ENCODE results near the gene FHIT.
"Not testable (repeated sequence)": the region's sequence is repeated elsewhere in the genome, so short reads cannot be mapped to it uniquely, and the experiment has no call there.

The FHIT gene

GRCh38 chr3:60574046-60574769 is 677.0 kb downstream of the FHIT start:
- no peak for DNase-seq (ENCODE audit: low read depth, low spot score)

DNA sequence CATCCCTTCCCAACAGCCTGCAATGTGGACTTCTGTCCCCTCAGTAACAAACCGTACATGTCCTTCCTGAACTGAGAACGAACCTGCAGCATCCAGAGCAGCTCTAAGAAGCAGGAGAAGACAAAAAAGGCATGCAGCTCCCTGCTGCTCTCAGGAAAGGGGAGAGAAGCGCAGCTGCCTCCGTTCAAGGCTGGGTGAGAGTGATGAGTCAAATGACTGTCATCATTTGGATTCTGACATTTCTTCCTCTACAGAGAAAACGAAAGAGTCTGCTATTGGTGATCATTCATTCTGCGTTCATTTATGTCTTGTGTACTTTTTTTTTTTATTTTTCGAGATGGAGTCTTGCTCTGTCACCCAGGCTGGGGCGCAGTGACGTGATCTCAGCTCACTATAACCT is 677.8 kb downstream of the FHIT start:
- no peak for DNase-seq (ENCODE audit: low read depth, low spot score)

GRCh38 chr3:60571511-60571910 is 679.7 kb downstream of the FHIT start:
- no peak for DNase-seq (ENCODE audit: low read depth, low spot score)

GRCh38 chr3:60557122-60557521 is 694.1 kb downstream of the FHIT start:
- DNase-seq (ENCODE audit: low read depth, low spot score): no peak

- peak; percentile 86 for DNase-seq (ENCODE audit: low read depth, low spot score)
These were observed 695.4 kb downstream of the FHIT start for GRCh38 chr3:60555686-60556354.

GRCh38 chr3:60553144-60553543 is 698.1 kb downstream of the FHIT start:
- no peak for DNase-seq (ENCODE audit: low read depth, low spot score)

DNA sequence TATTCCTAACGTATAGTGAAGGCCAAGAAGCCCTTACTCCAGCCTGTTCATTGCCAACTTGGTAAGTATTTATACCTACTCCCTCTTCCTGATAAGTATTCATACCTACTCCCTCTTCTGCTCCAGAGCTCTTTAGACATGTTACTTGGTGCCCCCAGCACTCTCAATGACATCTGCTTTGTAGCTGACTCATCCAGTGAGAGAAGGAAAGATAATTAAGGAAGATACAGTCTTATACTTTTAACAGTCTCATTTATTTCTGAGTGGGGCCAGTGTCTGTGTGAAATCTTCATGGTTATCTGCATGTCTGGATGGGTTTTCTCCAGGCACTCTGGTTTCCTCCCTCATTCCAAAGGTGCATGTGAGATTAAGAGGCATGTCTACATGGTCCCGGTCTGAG is 698.7 kb downstream of the FHIT start:
- no peak for DNase-seq (ENCODE audit: low read depth, low spot score)

- DNase-seq (ENCODE audit: low read depth, low spot score): no peak
These were observed 699.6 kb downstream of the FHIT start for GRCh38 chr3:60551455-60552209.

DNA sequence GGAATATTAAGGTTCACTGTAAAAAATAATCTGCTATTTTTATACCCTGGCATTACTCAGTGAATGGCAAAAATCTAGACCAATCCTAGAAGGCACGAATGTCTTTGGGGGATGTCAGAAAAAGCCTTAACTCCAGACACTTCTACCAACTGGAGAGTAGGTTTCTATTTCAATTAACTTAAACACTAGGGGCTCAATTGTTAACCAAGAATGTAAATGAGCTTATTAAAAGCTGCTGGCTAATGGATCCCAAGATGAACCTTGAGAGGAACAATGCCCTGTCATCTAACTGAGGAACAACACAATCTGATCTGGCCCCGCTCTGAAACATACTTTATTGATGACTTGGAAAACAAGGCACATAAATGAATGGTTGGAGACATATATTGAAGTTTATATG is 701.4 kb downstream of the FHIT start:
- no peak for DNase-seq (ENCODE audit: low read depth, low spot score)

GRCh38 chr3:60542995-60543394 is 708.3 kb downstream of the FHIT start:
- no peak for DNase-seq (ENCODE audit: low read depth, low spot score)

- not testable (repeated sequence) for DNase-seq (ENCODE audit: low read depth, low spot score)
These were observed 711.9 kb downstream of the FHIT start for GRCh38 chr3:60539394-60539793.

GRCh38 chr3:60536420-60536819 is 714.8 kb downstream of the FHIT start:
- DNase-seq (ENCODE audit: low read depth, low spot score): no peak

DNA sequence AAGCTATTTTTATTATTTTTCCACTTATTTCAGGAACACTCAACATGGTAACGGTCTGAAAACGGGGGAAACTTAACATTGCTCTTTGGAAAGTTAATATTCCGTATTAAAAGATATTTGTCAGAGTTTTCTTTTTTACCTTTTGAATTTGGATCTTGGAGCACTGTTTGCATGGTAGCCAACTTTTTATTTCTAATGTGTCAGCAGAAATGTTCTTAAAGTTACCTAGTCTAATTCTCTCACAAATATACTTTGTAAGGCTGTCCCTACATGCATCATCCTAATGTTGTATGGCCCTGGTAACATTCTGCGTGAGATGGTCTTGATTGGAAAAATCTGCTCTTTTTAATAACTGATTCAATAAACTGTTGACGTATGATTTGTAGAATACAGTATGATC is 719.5 kb downstream of the FHIT start:
- DNase-seq (ENCODE audit: low read depth, low spot score): no peak

DNA sequence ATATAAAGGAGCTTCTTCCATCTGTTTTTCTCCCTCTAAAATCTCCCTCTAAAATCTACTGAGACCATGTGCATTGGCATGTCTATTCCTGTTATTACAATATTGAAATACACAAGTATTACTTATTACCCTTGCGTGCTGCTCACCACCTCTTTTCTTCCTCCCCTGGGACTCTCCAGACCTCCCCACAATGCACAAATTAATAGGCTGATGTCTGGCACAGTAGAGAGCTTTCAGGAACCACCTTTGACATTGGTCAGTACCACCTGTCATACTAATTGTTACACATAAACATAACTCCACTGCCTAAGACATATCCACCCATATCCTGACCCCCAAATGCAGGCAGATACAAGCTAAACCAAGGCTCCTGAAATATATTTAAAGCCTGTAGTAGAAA is 722.6 kb downstream of the FHIT start:
- DNase-seq (ENCODE audit: low read depth, low spot score): no peak

- DNase-seq (ENCODE audit: low read depth, low spot score): no peak
These were observed 727.7 kb downstream of the FHIT start for GRCh38 chr3:60523536-60523935.

DNA sequence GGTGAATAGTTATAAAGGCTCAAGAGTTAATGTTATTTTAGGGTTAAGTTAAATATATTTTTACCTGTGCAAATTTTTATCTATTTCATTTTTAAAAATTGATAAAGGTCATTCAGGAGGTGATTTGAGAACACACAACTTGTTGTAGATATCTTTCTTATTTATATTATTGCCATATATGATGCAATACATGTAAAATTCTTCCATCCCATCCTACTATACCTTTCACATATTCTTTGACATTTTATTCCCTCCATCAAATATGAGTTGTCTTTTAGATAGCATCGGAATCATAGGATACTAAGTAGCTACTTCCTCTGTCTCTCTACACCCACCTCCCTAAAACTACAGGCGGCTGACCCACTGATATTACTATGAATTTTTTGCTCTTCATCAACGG is 734.1 kb downstream of the FHIT start:
- DNase-seq (ENCODE audit: low read depth, low spot score): no peak

DNA sequence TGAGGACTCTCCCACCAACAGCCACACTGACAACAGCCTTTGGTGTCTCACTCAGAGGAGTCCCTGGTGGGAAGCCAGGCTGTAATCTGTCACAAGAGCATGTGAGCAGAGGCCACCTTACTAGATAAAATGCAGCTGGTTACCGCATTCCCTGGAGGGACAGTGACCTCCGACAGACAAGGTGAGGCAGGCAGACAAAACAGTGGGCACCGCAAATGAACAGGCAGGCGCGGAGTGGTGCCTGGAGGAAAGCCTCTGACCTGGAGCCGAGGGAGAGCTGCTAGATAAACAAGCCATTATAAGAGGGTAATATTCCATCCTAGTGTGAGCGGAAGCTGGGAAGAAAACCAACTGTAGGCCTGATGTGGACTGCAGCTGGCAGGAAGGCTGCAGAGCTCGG is 736.4 kb downstream of the FHIT start:
- DNase-seq (ENCODE audit: low read depth, low spot score): no peak

DNA sequence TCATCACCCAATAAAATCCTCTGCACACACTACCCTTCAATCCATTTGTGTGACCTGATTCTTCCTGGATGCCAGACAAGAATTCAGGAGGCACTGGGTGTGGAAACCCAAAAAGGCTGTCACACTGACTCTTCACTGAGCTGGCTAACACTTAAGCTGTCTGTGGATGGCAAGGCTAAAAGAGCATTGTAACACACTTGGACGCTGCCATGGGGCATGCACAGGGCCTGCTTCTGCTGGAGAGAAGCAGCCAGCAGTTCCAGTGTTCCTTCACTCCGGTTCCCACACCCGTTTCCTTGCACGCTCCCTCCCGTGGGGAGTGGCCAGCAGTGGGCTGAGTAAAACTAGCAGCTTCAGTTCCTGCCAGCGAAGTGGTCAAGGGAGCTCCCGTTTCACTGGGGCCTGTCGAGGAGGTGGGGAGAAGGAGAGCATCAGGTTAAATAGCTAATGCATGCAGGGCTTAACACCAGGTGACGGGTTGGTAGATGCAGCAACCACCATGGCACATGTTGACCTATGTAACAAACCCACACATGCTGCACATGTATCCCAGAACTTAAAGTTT is 737.1 kb downstream of the FHIT start:
- DNase-seq (ENCODE audit: low read depth, low spot score): no peak

- no peak for DNase-seq (ENCODE audit: low read depth, low spot score)
These were observed 738.0 kb downstream of the FHIT start for GRCh38 chr3:60513241-60513640.

DNA sequence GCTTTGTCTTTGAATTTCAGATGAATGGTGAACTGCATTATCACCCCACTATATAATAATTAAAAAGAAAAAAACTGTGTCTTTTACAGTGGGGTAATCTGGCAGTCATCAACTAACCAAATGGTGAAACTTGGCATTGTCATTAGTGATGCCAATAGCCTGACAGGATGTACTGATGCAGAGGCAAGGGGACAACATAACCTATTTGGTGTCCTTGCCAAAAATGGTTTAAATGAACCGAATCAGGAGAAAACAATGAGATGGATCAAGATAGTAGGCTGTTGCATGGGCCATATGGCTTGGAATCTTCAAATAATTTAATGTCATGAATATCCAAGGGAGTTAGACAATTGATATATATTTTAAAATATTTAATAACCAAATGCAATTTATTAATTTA is 738.7 kb downstream of the FHIT start:
- DNase-seq (ENCODE audit: low read depth, low spot score): no peak

DNA sequence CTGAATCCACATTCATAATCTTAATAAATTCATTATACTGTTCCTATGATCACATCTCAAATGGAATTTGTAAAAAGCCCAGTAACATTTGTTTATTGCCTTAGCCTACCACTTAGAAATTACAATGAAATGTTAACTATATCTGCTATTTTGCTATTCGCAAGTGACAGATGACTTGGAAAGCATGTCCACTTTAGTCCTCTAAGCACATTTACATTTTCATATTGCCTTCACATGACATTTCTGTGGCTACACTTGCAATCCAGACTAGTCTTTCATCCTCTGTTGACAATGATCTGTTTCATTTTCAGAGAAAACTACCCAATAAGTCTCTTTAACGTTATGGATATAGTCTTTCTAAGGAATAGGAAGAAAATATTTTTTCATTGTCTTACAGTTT is 741.8 kb downstream of the FHIT start:
- DNase-seq (ENCODE audit: low read depth, low spot score): no peak

- DNase-seq (ENCODE audit: low read depth, low spot score): no peak
These were observed 746.3 kb downstream of the FHIT start for GRCh38 chr3:60504827-60505457.

Measured in astrocyte of the hippocampus (primary cell).